SK-N-SH (cell line): ENCODE measurements around the gene FGF8. TPM values are rescaled to one million over a fixed set of nuclear protein-coding genes. Genes with fewer than 3 reads are reported as not detected.

ENCODE experiments used
- CTCF ChIA-PET: fragments of 300-600, 350-600 bp; formaldehyde crosslinking; extraction: SDS; loops from one replicate; lab custom pipeline; 2021; lab: Yijun Ruan, JAX
- POLR2A ChIA-PET: fragments of 350-600 bp; sonication (Branson Sonifier 250); formaldehyde crosslinking; extraction: SDS; loops from one replicate; lab custom pipeline; 2020; ENCODE audit warnings: antibody characterized with exemption, inconsistent platforms; lab: Yijun Ruan, JAX
- DNase-seq: peaks from one replicate; pipeline ENCODE4 v3.0.0; 2012
- H2AFZ ChIP-seq: fragments of 200-600 bp; sonication (generic); 2 replicates; pipeline ENCODE4 v1.8.1; 2016; ENCODE audit warnings: antibody characterized with exemption, mild to moderate bottlenecking, low read depth
- H3F3A ChIP-seq: fragments of 200-600 bp; sonication (generic); replicated peaks from 2 replicates; pipeline ENCODE3; 2016; ENCODE audit warnings: antibody characterized with exemption, mild to moderate bottlenecking; ENCODE audit not compliant: insufficient read depth
- H3K27ac ChIP-seq, 2 experiments: fragments of 200-500 bp in 1 of 2; fragments of 200-600 bp in 1 of 2; sonication (Bioruptor generic) in 1 of 2; sonication (generic), shearing (Covaris generic) in 1 of 2; 2 replicates each; pipeline versions ENCODE4 v1.5.1 to v1.6.1; 2014 to 2016; ENCODE audit warnings: low read depth in 2 of 2, inconsistent platforms in 1 of 2, low read length in 1 of 2, mild to moderate bottlenecking in 1 of 2, mixed read lengths in 1 of 2
- H3K27me3 ChIP-seq: fragments of 200-600 bp; sonication (generic), shearing (Covaris generic); 2 replicates; pipeline ENCODE4 v1.6.1; 2016; ENCODE audit warnings: mixed run types; ENCODE audit not compliant: insufficient read depth
- H3K36me3 ChIP-seq, 2 experiments: fragments of 200-500 bp in 1 of 2; fragments of 200-600 bp in 1 of 2; sonication (Bioruptor generic) in 1 of 2; sonication (generic) in 1 of 2; replicated peaks in 1 of 2; 2 replicates each; pipeline versions ENCODE3 to v1.5.1; 2014 to 2016; ENCODE audit warnings: low read length in 1 of 2, mild to moderate bottlenecking in 1 of 2; ENCODE audit not compliant: insufficient read depth in 2 of 2, control insufficient read depth in 1 of 2
- H3K4me1 ChIP-seq, 2 experiments: fragments of 200-500 bp in 1 of 2; fragments of 200-600 bp in 1 of 2; sonication (Bioruptor generic) in 1 of 2; sonication (generic), shearing (Covaris generic) in 1 of 2; 2 replicates each; pipeline versions ENCODE4 v1.5.1 to v1.6.1; 2014 to 2016; ENCODE audit warnings: low read depth in 1 of 2, low read length in 1 of 2, mixed run types in 1 of 2; ENCODE audit not compliant: insufficient read depth in 2 of 2, control insufficient read depth in 1 of 2
- H3K4me2 ChIP-seq: fragments of 200-600 bp; sonication (generic), shearing (Covaris generic); 2 replicates; pipeline ENCODE4 v1.6.1; 2017; ENCODE audit warnings: mixed run types
- H3K4me3 ChIP-seq, 2 experiments: fragments of 200-500 bp in 1 of 2; fragments of 200-600 bp in 1 of 2; sonication (Bioruptor generic) in 1 of 2; sonication (generic), shearing (Covaris generic) in 1 of 2; 2 replicates each; pipeline versions ENCODE4 v1.5.1 to v1.8.1; 2014 to 2016; ENCODE audit warnings: low read depth in 2 of 2, inconsistent platforms in 1 of 2, low read length in 1 of 2, mild to moderate bottlenecking in 1 of 2, mixed read lengths in 1 of 2, moderate library complexity in 1 of 2
- H3K79me2 ChIP-seq: fragments of 200-600 bp; sonication (generic); 2 replicates; pipeline ENCODE4 v1.8.1; 2017; ENCODE audit warnings: mild to moderate bottlenecking; ENCODE audit not compliant: insufficient read depth
- H3K9ac ChIP-seq: fragments of 200-600 bp; sonication (generic); 2 replicates; pipeline ENCODE4 v1.6.1; 2017; ENCODE audit warnings: mixed run types
- H3K9me2 ChIP-seq: fragments of 200-600 bp; sonication (generic); 2 replicates; pipeline ENCODE4 v1.6.1; 2017; ENCODE audit warnings: mixed run types
- H3K9me3 ChIP-seq: fragments of 200-600 bp; sonication (generic); 2 replicates; pipeline ENCODE4 v1.6.1; 2017; ENCODE audit warnings: mixed run types, mild to moderate bottlenecking, moderate library complexity
- H4K20me1 ChIP-seq: fragments of 200-600 bp; sonication (generic); 2 replicates; pipeline ENCODE4 v1.6.1; 2017; ENCODE audit warnings: mild to moderate bottlenecking, mixed run types; ENCODE audit not compliant: insufficient read depth
- CHD2 ChIP-seq: fragments of 150-350 bp; IDR thresholded peaks from 2 replicates; pipeline ENCODE4 v1.6.1; 2018; ENCODE audit warnings: low read length; ENCODE audit not compliant: partially characterized antibody
- ELF1 ChIP-seq: IDR thresholded peaks from 2 replicates; pipeline ENCODE4 v1.4.0; 2012
- FOSL2 ChIP-seq: IDR thresholded peaks from 2 replicates; pipeline ENCODE4 v1.4.0; 2012; ENCODE audit warnings: low read depth, mild to moderate bottlenecking, moderate library complexity, borderline replicate concordance
- FOXM1 ChIP-seq: IDR thresholded peaks from 2 replicates; pipeline ENCODE4 v1.4.0; 2012; ENCODE audit warnings: low read depth, mild to moderate bottlenecking
- MEF2A ChIP-seq: IDR thresholded peaks from 2 replicates; pipeline ENCODE4 v1.4.0; 2012; ENCODE audit warnings: low read depth, borderline replicate concordance
- RAD21 ChIP-seq: IDR thresholded peaks from 2 replicates; pipeline ENCODE4 v1.6.1; 2012; ENCODE audit warnings: mild to moderate bottlenecking, low read length
- RCOR1 ChIP-seq: fragments of 150-350 bp; IDR thresholded peaks from 2 replicates; pipeline ENCODE4 v1.6.1; 2017; ENCODE audit warnings: antibody characterized with exemption, low read length
- RXRA ChIP-seq: IDR thresholded peaks from 2 replicates; pipeline ENCODE4 v1.4.0; 2012; ENCODE audit warnings: low read depth, mild to moderate bottlenecking, borderline replicate concordance
- SIN3A ChIP-seq: IDR thresholded peaks from 2 replicates; pipeline ENCODE4 v1.6.1; 2012; ENCODE audit warnings: low read depth, mild to moderate bottlenecking, low read length, moderate library complexity, borderline replicate concordance
- SMC3 ChIP-seq: IDR thresholded peaks from 2 replicates; pipeline ENCODE4 v1.6.1; 2012; ENCODE audit warnings: low read depth, low read length, improper control_type of control experiment
- TAF1 ChIP-seq: IDR thresholded peaks from 2 replicates; pipeline ENCODE4 v1.6.1; 2012; ENCODE audit warnings: low read depth, mild to moderate bottlenecking, low read length, moderate library complexity, borderline replicate concordance
- TCF12 ChIP-seq: IDR thresholded peaks from 2 replicates; pipeline ENCODE4 v1.4.0; 2012
- WGBS: methylation state at CpG from one replicate; pipeline ENCODE4 v1.1.6; 2017; ENCODE audit warnings: low lambda C conversion rate; 5-methylcytosine and 5-hydroxymethylcytosine counted together
- polyA plus RNA-seq, 3 experiments: library from polyadenylated mRNA; depleted of rRNA; stranded (reverse); fragments of >200 nt; gene quantifications; 2 replicates each; pipeline ENCODE4 v1.2.3, GENCODE V29; 2012
- TF ChIP-seq, protein P1 (sequence below): fragments of 150-350 bp; IDR thresholded peaks from 2 replicates; pipeline ENCODE4 v1.6.1; 2017; ENCODE audit warnings: antibody characterized with exemption, low read length, low read depth, borderline replicate concordance
- TF ChIP-seq, protein P2 (sequence below): IDR thresholded peaks from 2 replicates; pipeline ENCODE4 v1.4.0; 2012; ENCODE audit warnings: low read depth
- TF ChIP-seq, protein P3 (sequence below): fragments of 200-600 bp; sonication (generic); IDR thresholded peaks from 2 replicates; pipeline ENCODE4 v1.6.1; 2017; ENCODE audit warnings: antibody characterized with exemption, mild to moderate bottlenecking, moderate library complexity
- TF ChIP-seq, protein P4 (sequence below): IDR thresholded peaks from 2 replicates; pipeline ENCODE4 v1.4.0; 2012; ENCODE audit warnings: low read depth, borderline replicate concordance
- TF ChIP-seq, protein P5 (sequence below): IDR thresholded peaks from 2 replicates; pipeline ENCODE4; 2012
- TF ChIP-seq, protein P6 (sequence below): IDR thresholded peaks from 2 replicates; pipeline ENCODE4 v1.6.1; 2012; ENCODE audit warnings: mild to moderate bottlenecking, low read depth, low read length, moderate library complexity

FGF8 gene
- polyA plus RNA-seq, 1 of the 3 experiments (the other 2 are of a cell fraction) = not detected

DNA sequence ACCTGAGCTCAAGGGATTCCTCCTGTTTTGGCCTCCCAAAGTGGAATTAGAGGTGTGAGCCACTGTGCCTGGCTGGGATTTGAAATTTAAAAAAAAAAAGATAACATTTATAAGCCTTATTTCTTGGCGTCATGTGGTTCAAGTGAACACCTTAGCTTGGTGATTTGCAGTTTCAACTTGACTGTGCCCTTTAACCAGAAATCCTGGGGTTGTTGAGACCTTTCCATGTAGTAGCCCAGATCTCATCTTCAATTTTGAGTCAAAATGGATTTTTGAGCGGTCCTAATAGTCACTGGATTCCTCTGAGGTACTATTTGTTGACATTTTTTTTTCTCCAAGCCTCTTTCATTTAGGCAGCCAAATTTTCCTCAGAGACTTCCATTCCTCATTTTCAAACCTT is 51.5 kb downstream of the FGF8 start:
- Histone ChIP-seq H3K36me3 (no peaks in the 10 kb centered on the region), H3K27me3 (peaks cover 9% of the 10 kb centered on the region; the same call in 1 of the 2 replicates), H3K4me3 (no peak overlapping the region), H4K20me1 (no peaks in the 10 kb centered on the region), H3K9me2 (no peaks in the 10 kb centered on the region), H3K9me3 (no peaks in the 10 kb centered on the region), H3K79me2 (no peaks in the 10 kb centered on the region), H3K4me2 (no peak overlapping the region), H3K27ac (no peak overlapping the region), H3F3A (no peaks in the 10 kb centered on the region), H2AFZ (no peak overlapping the region), H3K4me1 (no peaks in the 10 kb centered on the region), H3K9ac (no peak overlapping the region)
- CTCF ChIA-PET = interaction anchor here (1.5 kb wide), 1 partner anchor 122 kb away, joined by 7 read pairs; no protein-coding TSS in a partner anchor
- DNase-seq = no peak
- POLR2A ChIA-PET = no interaction called here
- WGBS = 94% methylated on average over 2 of the region's 2 CpGs
- TF ChIP-seq, protein P1, sequence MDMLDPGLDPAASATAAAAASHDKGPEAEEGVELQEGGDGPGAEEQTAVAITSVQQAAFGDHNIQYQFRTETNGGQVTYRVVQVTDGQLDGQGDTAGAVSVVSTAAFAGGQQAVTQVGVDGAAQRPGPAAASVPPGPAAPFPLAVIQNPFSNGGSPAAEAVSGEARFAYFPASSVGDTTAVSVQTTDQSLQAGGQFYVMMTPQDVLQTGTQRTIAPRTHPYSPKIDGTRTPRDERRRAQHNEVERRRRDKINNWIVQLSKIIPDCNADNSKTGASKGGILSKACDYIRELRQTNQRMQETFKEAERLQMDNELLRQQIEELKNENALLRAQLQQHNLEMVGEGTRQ = no peak
- TF ChIP-seq, protein P2, sequence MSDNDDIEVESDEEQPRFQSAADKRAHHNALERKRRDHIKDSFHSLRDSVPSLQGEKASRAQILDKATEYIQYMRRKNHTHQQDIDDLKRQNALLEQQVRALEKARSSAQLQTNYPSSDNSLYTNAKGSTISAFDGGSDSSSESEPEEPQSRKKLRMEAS = no peak
- no peak for TF ChIP-seq TAF1
- no peak for TF ChIP-seq FOSL2
- TF ChIP-seq, protein P3, sequence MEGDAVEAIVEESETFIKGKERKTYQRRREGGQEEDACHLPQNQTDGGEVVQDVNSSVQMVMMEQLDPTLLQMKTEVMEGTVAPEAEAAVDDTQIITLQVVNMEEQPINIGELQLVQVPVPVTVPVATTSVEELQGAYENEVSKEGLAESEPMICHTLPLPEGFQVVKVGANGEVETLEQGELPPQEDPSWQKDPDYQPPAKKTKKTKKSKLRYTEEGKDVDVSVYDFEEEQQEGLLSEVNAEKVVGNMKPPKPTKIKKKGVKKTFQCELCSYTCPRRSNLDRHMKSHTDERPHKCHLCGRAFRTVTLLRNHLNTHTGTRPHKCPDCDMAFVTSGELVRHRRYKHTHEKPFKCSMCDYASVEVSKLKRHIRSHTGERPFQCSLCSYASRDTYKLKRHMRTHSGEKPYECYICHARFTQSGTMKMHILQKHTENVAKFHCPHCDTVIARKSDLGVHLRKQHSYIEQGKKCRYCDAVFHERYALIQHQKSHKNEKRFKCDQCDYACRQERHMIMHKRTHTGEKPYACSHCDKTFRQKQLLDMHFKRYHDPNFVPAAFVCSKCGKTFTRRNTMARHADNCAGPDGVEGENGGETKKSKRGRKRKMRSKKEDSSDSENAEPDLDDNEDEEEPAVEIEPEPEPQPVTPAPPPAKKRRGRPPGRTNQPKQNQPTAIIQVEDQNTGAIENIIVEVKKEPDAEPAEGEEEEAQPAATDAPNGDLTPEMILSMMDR = no peak
- TF ChIP-seq, protein P4, sequence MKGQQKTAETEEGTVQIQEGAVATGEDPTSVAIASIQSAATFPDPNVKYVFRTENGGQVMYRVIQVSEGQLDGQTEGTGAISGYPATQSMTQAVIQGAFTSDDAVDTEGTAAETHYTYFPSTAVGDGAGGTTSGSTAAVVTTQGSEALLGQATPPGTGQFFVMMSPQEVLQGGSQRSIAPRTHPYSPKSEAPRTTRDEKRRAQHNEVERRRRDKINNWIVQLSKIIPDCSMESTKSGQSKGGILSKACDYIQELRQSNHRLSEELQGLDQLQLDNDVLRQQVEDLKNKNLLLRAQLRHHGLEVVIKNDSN = no peak
- no peak for TF ChIP-seq RAD21
- TF ChIP-seq ELF1 = no peak
- TF ChIP-seq FOXM1 = no peak
- no peak for TF ChIP-seq RCOR1

DNA sequence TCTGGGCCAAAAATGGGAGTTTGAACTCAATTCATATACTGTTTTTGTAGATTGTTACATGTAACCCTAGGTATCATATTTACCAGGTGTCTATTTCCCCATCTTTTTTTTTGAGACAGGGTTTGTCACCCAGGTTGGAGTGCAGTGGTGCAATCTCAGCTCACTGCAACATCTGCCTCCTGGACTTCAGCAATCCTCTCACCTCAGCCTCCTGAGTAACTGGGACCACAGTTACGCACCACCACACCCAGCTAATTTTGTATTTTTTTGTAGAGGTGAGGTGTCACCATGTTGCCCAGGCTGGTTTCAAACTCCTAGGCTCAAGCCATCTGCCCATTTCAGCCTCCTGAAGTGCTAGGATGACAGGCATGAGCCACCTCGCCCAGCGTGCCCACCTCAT is 52.7 kb downstream of the FGF8 start:
- peaks cover 9% of the 10 kb centered on the region; the same call in 1 of the 2 replicates for H3K27me3 ChIP-seq
- no peak overlapping the region for H2AFZ ChIP-seq
- no peak overlapping the region for H3K4me3 ChIP-seq
- CTCF ChIA-PET = interaction anchor here (1.0 kb wide), 1 partner anchor 29 kb away, joined by 3 read pairs; no protein-coding TSS in a partner anchor
- no peaks in the 10 kb centered on the region for H3F3A ChIP-seq
- H3K4me1 ChIP-seq = no peaks in the 10 kb centered on the region
- no peak overlapping the region for H3K4me2 ChIP-seq
- no peaks in the 10 kb centered on the region for H3K36me3 ChIP-seq
- H3K79me2 ChIP-seq = no peaks in the 10 kb centered on the region
- H3K9me2 ChIP-seq = no peaks in the 10 kb centered on the region
- H3K9ac ChIP-seq = no peak overlapping the region
- 69% methylated on average over 3 of the region's 3 CpGs for WGBS
- H4K20me1 ChIP-seq = no peaks in the 10 kb centered on the region
- DNase-seq = no peak
- no peak overlapping the region for H3K27ac ChIP-seq
- no peaks in the 10 kb centered on the region for H3K9me3 ChIP-seq
- POLR2A ChIA-PET = no interaction called here
- TF ChIP-seq, protein P5, sequence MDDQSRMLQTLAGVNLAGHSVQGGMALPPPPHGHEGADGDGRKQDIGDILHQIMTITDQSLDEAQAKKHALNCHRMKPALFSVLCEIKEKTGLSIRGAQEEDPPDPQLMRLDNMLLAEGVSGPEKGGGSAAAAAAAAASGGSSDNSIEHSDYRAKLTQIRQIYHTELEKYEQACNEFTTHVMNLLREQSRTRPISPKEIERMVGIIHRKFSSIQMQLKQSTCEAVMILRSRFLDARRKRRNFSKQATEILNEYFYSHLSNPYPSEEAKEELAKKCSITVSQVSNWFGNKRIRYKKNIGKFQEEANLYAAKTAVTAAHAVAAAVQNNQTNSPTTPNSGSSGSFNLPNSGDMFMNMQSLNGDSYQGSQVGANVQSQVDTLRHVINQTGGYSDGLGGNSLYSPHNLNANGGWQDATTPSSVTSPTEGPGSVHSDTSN = no peak
- TF ChIP-seq RCOR1 (no peak), CHD2 (no peak), RXRA (no peak), FOSL2 (no peak), MEF2A (no peak), SMC3 (no peak), SIN3A (no peak), TCF12 (no peak), ELF1 (no peak)
- TF ChIP-seq, protein P6, sequence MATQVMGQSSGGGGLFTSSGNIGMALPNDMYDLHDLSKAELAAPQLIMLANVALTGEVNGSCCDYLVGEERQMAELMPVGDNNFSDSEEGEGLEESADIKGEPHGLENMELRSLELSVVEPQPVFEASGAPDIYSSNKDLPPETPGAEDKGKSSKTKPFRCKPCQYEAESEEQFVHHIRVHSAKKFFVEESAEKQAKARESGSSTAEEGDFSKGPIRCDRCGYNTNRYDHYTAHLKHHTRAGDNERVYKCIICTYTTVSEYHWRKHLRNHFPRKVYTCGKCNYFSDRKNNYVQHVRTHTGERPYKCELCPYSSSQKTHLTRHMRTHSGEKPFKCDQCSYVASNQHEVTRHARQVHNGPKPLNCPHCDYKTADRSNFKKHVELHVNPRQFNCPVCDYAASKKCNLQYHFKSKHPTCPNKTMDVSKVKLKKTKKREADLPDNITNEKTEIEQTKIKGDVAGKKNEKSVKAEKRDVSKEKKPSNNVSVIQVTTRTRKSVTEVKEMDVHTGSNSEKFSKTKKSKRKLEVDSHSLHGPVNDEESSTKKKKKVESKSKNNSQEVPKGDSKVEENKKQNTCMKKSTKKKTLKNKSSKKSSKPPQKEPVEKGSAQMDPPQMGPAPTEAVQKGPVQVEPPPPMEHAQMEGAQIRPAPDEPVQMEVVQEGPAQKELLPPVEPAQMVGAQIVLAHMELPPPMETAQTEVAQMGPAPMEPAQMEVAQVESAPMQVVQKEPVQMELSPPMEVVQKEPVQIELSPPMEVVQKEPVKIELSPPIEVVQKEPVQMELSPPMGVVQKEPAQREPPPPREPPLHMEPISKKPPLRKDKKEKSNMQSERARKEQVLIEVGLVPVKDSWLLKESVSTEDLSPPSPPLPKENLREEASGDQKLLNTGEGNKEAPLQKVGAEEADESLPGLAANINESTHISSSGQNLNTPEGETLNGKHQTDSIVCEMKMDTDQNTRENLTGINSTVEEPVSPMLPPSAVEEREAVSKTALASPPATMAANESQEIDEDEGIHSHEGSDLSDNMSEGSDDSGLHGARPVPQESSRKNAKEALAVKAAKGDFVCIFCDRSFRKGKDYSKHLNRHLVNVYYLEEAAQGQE = no peak
- TF ChIP-seq, protein P1 = no peak
